Limb (tissue), 2 donors: ENCODE data around the gene EMP3.

ENCODE experiments used
- DNase-seq, 2 donors: peaks; one replicate each; pipeline ENCODE4 v3.0.0-alpha.2; 2016; ENCODE audit errors: extremely low spot score in 2 of 2

Gene EMP3

GRCh38 chr19:48373567-48373966 lies 48.2 kb downstream of the EMP3 start:
- DNase-seq: no peak

GRCh38 chr19:48378194-48378570 lies 52.8 kb downstream of the EMP3 start:
- no peak for DNase-seq

GRCh38 chr19:48379058-48379457 lies 53.7 kb downstream of the EMP3 start:
- no peak for DNase-seq
